Kasumi-1 (cell line): Measurements from ENCODE around the gene MTA1.

ENCODE experiments used
- DNase-seq, 2 experiments: peaks; one replicate each; lab custom pipeline; 2025; lab: John Stamatoyannopoulos, UW

The MTA1 gene

GRCh38 chr14:105419195-105420091 lies at the start of gene MTA1:
Gene MTA1 (plus strand): TSS chr14:105419827. CDS start chr14:105420036, 209 bp downstream.
- DNase-seq, result peak; percentile 24 to 29

GRCh38 chr14:105374389-105374788 lies 45.2 kb upstream of the MTA1 start:
- no peak for DNase-seq

GRCh38 chr14:105375635-105376057 lies 44.0 kb upstream of the MTA1 start:
- peak; percentile 71 to 84 for DNase-seq

GRCh38 chr14:105376521-105377440 lies 42.8 kb upstream of the MTA1 start:
- no peak for DNase-seq

GRCh38 chr14:105377555-105378182 lies 42.0 kb upstream of the MTA1 start:
- DNase-seq, result no peak

- DNase-seq, result no peak
Observed at GRCh38 chr14:105378199-105378598, 41.4 kb upstream of the MTA1 start.

- no peak for DNase-seq
Observed at GRCh38 chr14:105378873-105379685, 40.5 kb upstream of the MTA1 start.

GRCh38 chr14:105379946-105380345 lies 39.7 kb upstream of the MTA1 start:
- DNase-seq, result no peak

GRCh38 chr14:105380756-105381155 lies 38.9 kb upstream of the MTA1 start:
- no peak for DNase-seq

GRCh38 chr14:105381446-105382342 lies 37.9 kb upstream of the MTA1 start:
- no peak for DNase-seq

GRCh38 chr14:105382343-105383082 lies 37.1 kb upstream of the MTA1 start:
- no peak for DNase-seq

GRCh38 chr14:105383083-105383730 lies 36.4 kb upstream of the MTA1 start:
- no peak for DNase-seq

- DNase-seq, result no peak
Observed at GRCh38 chr14:105384041-105384557, 35.5 kb upstream of the MTA1 start.

GRCh38 chr14:105384605-105385321 lies 34.9 kb upstream of the MTA1 start:
- no peak for DNase-seq

GRCh38 chr14:105385322-105385637 lies 34.3 kb upstream of the MTA1 start:
- no peak for DNase-seq

GRCh38 chr14:105385698-105386365 lies 33.8 kb upstream of the MTA1 start:
- no peak for DNase-seq
